MM.1S (cell line): ENCODE results near the gene BPHL.
"Not testable (repeated sequence)": the region's sequence is repeated elsewhere in the genome, so short reads cannot be mapped to it uniquely, and the experiment has no call there.

Experiments
- EZH2 ChIP-seq: fragments of 300-600 bp; sonication (generic); optimal IDR thresholded peaks from 2 replicates; pipeline ENCODE3; 2017; ENCODE audit warnings: low read depth, mild to moderate bottlenecking, antibody characterized with exemption, low read length, mixed read lengths
- TF ChIP-seq, protein P1 (sequence below): fragments of 300-600 bp; sonication (generic); IDR thresholded peaks from 2 replicates; pipeline ENCODE4 v1.5.1; 2016; ENCODE audit warnings: antibody characterized with exemption, low read length, mixed read lengths

DNA sequence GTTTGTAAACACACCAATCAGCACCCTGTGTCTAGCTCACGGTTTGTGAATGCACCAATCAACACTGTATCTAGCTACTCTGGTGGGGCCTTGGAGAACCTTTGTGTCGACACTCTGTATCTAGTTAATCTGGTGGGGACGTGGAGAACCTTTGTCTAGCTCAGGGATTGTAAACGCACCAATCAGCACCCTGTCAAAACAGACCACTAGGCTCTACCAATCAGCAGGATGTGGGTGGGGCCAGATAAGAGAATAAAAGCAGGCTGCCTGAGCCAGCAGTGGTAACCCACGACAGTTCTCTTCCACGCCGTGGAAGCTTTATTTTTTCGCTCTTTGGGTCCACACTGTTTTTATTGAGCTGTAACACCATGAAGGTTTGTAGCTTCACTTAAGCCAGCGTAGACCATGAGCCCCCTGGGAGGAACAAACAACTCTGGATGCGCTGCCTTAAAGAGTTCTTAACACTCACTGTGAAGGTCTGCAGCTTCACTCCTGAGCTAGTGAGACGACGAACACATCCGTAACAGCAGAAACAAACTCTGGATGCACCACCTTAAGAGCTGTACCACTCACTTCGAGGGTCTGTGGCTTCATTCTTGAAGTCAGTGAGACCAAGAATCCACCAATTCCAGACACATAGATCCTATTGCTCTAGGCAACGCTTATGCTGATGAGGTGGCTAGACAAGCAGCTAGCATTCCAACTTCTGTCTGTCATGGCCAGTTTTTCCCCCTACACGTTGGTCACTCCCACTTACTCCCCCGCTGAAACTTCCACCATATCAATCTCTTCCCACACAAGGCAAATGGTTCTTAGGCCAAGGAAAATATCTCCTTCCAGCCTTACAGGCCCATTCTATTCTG, 53.0 kb downstream of the BPHL start:
- TF ChIP-seq, protein P1, sequence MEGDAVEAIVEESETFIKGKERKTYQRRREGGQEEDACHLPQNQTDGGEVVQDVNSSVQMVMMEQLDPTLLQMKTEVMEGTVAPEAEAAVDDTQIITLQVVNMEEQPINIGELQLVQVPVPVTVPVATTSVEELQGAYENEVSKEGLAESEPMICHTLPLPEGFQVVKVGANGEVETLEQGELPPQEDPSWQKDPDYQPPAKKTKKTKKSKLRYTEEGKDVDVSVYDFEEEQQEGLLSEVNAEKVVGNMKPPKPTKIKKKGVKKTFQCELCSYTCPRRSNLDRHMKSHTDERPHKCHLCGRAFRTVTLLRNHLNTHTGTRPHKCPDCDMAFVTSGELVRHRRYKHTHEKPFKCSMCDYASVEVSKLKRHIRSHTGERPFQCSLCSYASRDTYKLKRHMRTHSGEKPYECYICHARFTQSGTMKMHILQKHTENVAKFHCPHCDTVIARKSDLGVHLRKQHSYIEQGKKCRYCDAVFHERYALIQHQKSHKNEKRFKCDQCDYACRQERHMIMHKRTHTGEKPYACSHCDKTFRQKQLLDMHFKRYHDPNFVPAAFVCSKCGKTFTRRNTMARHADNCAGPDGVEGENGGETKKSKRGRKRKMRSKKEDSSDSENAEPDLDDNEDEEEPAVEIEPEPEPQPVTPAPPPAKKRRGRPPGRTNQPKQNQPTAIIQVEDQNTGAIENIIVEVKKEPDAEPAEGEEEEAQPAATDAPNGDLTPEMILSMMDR, result not testable (repeated sequence)
- TF ChIP-seq EZH2, result not testable (repeated sequence)
